Cardiac septum (tissue), 1 donor: Measurements from ENCODE around the gene TSC22D4. TPM values are rescaled to one million over a fixed set of nuclear protein-coding genes. Genes with fewer than 3 reads are reported as not detected.

Source experiments
- DNase-seq: peaks from one replicate; pipeline ENCODE4 v3.0.0-alpha.2; 2020; ENCODE audit warnings: low spot score
- intact Hi-C: fragments of 100-400 bp; cut with DNase I; formaldehyde crosslinking; loops from one replicate; pipeline ENCODE4 v1.14.0; 2022
- total RNA-seq: library from RNA; stranded (reverse); fragmentation: NEBNext Ultra II Directional; extraction: Animal tissue kit (Norgen Biotek cat#: 25700); gene quantifications from one replicate; pipeline ENCODE4 v1.2.1, GENCODE V29; 2021
- donor health status: DM: no; HTN: no; CAD: no.

Gene TSC22D4
- total RNA-seq, 1 donor from 2014 or later = 35.0 TPM

DNA sequence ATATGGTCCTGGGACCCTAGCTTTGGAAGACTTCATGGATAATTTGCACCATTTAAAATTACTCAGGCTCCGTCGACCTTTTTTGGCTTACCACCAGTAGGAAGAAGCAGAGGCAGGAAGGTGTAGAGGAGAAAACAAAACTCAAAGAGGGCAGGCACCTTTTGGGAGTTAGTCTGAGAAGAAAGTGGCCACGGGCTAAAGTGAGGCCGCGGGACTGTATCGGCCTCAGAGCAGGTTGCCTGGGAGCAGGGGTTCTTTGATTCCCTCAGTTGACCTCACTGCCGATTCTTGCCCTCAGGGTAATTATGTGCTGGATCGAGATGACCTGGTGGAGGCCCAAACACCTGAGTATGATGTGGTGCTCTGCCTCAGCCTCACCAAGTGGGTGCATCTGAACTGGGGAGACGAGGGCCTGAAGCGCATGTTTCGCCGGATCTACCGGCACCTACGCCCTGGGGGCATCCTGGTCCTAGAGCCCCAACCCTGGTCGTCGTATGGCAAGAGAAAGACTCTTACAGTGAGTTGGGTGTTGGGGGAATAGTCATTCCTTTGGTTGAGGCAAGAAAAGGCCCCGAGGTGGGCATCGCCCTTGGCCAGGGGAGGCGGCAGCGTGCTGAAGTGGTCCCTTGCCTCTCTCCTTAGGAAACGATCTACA lies 46.3 kb downstream of the TSC22D4 start:
- intact Hi-C loops = no loop called here
- DNase-seq = no peak

DNA sequence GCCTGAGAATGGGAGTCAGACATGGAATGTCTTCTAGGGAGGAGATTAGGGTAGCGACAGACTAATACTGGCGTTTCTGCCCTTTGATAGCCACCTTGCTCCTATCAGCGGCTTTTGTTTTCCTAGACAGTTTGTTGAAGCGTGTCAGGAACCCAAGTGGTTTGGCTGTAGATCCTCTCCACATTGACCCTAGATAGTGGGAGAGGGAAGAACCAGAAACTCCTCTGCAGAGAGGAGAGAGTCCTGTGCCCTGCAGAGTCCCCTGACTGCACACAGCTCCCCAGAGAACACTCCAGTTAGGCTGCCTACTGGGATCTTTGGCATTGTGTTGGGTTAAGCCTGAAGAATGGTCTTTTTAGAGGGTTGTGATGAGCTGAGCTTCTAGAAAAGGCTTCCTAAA lies 47.0 kb downstream of the TSC22D4 start:
- intact Hi-C loops = no loop called here
- DNase-seq = no peak

DNA sequence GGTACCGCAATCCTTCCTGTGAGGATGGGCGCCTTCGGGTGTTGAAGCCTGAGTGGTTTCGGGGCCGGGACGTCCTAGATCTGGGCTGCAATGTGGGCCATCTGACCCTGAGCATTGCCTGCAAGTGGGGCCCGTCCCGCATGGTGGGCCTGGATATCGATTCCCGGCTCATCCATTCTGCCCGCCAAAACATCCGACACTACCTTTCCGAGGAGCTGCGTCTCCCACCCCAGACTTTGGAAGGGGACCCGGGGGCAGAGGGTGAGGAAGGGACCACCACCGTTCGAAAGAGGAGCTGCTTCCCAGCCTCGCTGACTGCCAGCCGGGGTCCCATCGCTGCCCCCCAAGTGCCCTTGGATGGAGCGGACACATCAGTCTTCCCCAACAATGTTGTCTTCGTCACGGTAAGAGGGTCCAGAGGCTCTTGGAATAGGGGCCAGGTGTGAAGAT lies 47.7 kb downstream of the TSC22D4 start:
- intact Hi-C loops = no loop called here
- DNase-seq = no peak

DNA sequence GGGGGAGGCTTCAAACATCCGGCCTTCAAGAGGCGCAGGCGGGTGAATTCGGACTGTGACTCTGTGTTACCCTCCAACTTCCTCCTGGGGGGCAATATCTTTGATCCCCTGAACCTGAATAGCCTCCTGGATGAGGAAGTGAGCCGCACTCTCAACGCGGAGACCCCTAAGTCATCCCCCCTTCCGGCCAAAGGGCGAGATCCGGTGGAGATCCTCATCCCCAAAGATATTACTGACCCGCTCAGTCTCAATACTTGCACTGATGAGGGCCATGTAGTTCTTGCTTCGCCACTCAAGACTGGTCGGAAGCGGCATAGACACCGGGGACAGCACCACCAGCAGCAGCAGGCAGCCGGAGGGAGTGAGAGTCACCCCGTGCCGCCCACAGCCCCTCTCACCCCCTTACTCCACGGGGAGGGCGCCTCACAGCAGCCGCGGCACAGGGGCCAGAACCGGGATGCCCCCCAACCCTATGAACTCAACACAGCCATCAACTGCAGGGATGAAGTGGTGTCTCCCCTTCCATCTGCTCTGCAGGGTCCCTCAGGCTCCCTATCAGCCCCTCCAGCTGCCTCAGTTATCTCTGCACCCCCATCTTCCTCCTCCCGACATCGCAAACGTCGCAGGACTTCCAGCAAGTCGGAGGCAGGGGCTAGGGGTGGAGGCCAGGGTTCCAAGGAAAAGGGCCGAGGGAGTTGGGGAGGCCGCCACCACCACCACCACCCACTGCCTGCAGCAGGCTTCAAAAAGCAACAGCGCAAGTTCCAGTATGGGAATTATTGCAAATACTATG lies 48.3 kb downstream of the TSC22D4 start:
- intact Hi-C loops = no loop called here
- no peak for DNase-seq

DNA sequence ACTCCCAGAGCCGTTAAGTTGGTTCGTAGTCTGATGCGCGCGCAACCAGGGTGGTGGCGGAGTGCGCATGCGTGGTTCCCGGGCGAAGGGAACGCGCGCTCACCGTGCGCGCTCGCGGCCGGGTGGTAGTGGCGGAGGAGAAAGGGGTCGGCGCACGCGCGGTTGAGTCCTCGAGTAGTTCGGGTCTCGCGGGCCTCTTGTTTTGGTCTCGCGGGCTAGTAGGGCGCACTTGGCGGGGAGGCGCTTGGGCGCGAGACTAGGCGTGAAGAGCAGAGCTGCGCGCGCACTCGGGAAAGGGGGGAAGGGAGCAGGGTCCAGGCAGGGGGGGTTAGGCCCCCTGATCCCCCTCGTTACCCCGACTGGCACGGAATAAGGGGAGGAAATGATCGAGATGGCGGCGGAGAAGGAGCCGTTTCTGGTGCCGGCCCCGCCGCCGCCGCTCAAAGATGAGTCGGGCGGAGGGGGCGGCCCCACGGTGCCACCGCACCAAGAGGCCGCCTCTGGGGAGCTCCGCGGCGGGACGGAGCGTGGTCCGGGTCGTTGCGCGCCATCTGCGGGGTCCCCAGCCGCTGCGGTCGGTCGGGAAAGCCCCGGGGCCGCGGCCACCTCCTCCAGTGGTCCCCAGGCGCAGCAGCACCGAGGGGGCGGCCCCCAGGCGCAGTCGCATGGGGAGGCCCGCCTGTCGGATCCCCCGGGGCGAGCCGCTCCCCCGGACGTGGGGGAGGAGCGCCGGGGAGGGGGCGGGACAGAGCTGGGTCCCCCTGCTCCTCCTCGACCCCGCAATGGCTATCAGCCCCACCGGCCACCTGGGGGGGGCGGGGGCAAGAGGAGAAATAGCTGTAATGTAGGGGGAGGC lies 49.1 kb downstream of the TSC22D4 start, which contains the start of gene MEPCE:
MEPCE (plus strand) TSS at position 195 of the 856 bp plus-strand sequence; CDS start at position 383, 188 bp downstream.
- intact Hi-C loops = no loop called here
- DNase-seq = peak; percentile 95

DNA sequence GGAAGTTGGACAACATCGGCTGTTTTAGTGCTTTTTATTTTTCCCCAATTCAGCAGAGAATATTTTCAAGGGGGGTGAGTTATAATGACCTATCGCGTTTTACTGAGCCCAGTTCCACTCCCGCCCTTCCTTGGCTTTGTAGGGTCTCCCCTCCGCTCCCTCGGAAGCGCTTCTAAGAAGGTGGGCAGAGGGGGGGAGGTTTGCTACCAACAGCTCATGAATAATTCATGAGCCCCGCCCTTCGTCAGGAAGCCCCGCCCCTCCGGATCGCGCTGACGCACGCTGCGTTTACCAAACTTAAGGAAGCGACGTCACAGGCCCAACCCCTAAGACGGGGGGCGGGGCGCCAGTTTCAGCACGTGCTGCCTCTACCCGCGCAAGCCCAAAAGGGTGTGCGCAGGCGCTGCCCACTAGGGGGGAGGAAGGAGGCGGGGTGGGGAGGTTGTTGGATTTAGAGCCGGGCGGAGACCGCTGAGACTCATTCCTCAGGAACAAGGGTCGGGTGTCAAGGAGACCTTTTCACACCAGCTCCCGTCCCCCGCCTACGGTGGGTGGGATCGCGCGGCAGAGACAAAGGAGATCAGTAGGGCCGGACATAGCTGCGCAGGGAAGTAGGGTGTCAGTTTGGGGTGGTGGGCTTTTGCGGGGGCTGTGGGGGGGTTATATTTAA lies 49.9 kb downstream of the TSC22D4 start:
- intact Hi-C loops = loop anchor here (1.0 kb wide), 1 partner anchor 7 kb away; the partner anchor contains the start of gene PPP1R35

DNA sequence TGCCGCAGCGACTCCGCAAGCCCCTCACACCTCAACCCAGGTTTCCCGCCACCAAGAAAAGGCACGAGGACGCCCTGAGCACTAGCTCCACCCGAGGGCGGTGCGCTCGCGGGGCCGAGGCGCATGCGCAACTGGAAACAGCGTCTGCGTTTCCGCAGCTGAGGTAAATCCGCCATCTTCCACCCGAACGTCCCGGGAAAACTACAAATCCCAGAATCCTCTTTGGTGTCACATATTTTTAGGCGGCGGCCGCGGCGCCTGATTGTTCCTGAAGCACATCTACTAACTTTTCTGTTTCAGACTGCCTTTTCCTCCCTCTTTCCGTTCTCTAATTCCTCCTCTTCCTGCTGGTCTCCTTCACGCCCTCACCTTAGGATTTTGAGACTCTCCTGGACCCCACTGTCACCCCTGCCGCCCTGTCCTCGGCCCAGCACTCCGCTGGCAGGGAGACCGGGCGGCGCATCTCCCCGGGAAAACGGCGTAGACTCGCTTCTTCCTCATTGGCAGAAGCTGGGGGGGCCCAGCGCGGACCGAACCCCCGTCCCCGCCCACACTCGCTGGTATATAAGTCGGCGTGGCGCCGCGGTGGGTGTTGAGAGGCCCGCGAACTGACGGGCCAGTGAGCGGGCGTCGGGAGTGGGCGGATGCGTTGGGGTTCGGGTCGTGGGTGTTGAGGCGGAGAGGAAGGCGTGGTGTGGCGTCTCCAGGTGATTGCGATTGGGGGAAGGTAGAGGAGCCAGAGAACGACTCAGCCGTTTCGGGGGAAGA lies 50.6 kb downstream of the TSC22D4 start, which contains the start of gene ZCWPW1:
ZCWPW1 (minus strand) TSS at position 505 of the 768 bp plus-strand sequence. CDS start 8,054 bp downstream, outside the sequence.
- intact Hi-C loops = loop anchor here (1.0 kb wide), 1 partner anchor 8 kb away; the partner anchor contains the start of gene PPP1R35
- peak; percentile 97 for DNase-seq

More for the DNA sequence above, 49.9 kb downstream of the TSC22D4 start:
- peak; percentile 100 for DNase-seq

DNA sequence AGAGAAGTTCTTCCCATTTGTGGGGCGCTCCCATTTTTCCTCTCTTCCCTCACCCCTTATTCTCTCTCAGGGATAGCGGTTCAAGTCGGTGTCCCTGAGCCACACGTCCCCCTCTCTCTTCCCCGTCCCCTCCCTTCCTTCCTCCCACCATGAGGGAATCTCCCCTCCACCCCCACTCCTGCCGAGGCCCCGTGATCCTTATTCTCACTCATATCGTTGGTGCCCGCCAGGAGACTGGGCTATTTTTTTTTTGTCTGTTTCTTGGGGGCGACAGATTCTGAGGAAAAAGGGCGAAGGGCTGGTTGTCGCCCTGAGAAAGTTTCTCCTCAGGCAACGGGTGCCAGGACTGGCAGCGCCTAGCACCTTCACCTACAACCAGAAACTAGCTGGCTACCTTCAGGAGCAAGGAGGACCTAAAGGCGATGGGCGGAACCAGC lies 51.2 kb downstream of the TSC22D4 start:
- intact Hi-C loops = loop anchor here (1.0 kb wide), 1 partner anchor 9 kb away; the partner anchor contains the start of gene PPP1R35
- DNase-seq = no peak

DNA sequence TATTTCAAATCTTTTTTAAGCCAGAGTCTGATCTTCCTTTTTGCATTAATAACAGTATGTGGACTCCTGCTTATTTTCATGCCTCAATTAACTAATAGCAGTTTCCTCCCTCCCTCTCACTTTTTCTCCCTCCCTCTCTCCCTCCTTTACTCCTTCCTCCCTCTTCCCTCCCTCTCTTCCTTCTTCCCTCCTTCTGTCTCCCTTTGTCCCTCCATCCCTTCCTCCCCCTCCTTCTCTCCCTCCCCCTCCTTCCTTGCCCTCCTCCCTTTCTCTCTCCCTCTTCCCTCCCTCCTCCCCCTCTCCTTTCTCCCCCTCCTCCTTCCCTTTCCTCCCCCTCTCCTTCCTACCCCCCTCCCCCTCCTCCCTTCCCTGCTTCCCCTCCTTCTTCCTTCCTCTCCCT lies 52.5 kb downstream of the TSC22D4 start:
- intact Hi-C loops = no loop called here
- no peak for DNase-seq

DNA sequence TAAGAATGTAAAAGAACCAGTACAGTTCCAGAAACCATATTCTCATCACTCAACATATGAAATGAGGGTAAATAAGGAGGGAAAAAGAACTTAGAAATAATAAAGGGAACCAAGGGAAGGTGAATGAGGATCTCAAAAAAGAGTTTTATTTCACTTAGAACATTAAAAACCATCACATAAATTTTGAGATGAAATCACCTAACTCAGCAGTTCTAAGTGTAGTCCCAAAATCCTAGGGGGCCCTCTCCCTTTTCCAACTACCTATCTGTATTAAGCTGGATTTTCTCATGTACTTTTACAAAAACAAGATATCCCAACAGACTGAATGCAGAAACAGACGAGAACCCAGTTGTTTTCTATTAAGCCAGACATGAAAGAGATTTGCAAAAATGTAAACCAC lies 53.7 kb downstream of the TSC22D4 start:
- intact Hi-C loops = no loop called here
- no peak for DNase-seq

DNA sequence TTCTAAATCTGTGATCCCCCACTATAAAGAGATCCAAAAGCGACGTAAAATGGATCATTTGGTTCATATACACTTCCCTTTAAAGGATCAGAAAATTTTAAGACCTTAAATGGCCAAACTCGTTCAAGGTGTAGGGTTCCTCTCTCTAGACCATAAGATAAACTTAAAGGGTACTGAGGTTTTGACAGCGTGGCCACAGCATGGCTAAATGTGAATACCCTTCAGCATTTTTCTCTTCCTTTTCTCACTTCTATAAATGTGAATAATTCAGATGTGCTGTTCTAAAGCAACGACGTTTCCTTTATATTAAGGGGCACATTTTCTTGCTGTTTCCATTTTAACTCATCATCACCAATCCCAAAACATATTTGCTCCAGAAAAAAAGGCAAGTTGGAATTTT lies 55.7 kb downstream of the TSC22D4 start:
- intact Hi-C loops = no loop called here
- no peak for DNase-seq

DNA sequence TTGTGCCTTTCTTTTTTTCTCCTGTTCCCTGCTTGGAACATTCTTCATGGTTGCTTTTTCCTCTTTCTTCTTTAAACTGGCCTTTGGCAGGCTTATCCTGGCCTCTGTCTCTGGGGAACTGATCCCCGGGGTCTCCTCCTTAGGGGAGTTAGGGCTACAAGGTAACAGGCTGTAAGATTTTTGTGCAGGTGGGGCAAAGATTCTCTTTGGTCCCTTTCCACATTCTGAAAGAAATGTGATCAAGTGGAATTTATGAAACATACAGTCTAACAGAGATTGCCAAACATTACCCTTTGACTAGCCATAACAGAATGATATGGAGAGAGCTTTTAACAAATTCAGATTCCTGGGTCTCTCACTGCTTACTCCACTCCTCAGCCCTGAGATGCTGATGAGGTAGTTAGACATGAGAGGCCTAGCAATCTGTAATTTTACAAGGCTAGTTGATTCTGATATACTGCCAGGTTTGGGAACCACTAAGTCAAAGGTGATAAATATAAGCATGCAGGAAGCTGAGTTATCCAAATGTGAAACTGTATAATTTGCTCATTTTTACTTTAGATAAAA lies 59.3 kb downstream of the TSC22D4 start:
- DNase-seq = no peak
- intact Hi-C loops = no loop called here

DNA sequence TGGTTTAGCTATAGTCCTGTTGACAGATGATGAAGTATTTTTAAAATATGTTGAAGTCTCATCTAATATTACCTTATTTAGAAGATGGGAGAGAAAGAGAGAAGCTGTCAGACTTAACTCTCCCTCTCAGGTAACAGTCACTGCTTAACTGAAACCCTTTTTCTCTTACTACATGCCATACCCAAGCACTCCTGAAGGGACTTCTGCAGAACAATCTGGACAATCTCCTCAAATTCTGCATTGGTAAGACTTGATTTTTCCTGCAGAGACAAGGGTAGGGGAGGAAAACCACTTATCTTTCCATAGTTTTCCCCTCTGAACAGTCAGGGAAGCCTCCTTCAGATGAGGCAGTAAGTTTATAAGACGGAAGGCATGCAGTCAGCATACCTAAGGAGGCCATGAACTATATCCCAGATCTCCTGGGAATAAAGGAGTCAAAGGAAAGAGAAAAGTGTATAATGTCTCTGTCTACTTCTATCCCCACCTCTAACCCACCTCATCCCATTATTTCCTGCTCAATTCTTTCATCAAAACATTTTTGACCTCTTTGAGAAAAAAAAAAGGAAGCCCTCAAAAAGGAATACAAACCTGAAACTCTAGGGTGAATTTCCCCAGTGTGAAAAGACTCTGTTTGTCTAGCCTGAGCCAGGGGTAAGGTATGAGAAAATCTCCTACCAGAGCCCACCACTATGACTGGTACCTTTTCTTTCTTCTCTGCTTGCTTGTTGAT lies 59.9 kb downstream of the TSC22D4 start:
- intact Hi-C loops = no loop called here
- DNase-seq = no peak
